HG03460 (cell line): ENCODE results near the gene CLIC4.
"Not testable (repeated sequence)": the region's sequence is repeated elsewhere in the genome, so short reads cannot be mapped to it uniquely, and the experiment has no call there.

Source experiments
- ATAC-seq: cut with Tn5 transposase; IDR thresholded peaks from one replicate; pipeline ENCODE4 v1.9.1; 2021; ENCODE audit not compliant: unreplicated experiment

Gene CLIC4

DNA sequence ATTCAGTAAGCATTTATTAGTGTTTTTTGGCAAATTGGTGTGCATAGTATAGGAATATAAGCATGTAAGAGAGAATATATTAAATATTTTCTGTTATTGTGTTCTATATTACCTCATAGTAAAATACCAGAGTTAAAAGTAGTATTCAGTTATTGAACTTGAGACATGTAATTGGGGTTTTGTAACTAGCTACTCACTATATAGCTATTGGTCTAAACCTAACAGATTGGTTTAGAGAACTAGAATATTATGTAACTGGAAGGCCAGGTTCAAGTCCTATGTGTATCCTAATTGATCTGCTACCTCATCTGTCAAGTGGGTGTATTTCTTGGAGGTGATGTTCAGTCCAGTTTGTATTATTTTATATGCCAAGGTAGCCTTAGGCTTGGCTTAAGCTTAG is 26.3 kb downstream of the CLIC4 start:
- ATAC-seq: no peak

DNA sequence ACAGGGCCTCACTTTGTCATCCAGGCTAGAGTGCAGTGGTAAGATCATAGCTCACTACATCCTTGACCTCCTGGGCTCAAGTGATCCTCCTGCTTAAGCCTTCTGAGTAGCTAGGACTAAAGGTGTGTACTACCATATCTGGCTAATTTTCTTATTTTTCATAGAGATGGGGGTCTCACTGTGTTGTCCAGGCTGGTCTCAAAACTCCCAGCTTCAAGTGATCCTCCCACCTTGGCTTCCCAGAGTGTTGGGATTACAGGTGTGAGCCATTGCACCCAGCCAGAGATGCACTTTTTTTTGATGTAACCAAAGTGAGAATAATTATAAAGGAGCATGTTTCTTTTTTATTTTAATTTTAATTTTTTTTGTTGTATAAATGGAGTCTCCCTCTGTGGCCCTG is 28.4 kb downstream of the CLIC4 start:
- ATAC-seq: no peak

DNA sequence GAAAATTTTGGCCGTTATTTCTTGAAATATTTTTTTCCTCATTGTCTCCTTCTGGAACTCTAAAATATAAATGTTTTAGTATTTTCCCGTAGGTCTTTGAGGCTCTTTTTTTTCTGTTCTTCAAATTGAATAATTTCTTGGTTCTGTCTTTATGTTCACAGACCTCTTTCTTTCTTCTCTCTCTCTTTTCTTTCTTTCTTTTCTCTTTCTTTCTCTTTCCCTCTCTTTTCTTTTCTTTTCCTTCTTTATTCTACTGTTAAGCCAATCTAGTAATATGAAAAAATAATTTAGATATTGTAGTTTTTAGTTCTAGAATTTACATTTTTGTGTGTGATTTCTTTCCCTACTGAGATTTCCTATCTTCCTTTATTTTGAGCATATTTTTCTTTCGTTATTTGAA is 30.1 kb downstream of the CLIC4 start:
- no peak for ATAC-seq

DNA sequence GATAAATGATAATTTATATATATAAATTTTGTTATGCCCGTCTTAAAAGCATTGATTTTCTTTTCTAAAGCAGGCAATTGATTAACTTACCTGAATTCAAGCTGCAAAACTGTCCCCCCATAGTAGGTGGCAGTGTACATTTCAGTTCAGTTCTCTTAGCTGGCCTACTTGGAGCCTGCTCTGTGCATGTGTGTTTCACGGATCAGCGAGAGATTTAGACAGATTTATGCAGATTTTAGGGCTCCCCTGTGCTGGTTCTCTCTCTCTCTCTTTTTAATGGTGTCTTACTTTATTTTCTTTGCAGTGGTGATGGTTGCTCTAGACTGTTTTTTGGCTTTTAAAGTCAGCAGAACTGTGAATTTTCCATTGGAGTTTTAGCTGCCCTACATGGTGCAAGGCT is 30.7 kb downstream of the CLIC4 start:
- no peak for ATAC-seq

DNA sequence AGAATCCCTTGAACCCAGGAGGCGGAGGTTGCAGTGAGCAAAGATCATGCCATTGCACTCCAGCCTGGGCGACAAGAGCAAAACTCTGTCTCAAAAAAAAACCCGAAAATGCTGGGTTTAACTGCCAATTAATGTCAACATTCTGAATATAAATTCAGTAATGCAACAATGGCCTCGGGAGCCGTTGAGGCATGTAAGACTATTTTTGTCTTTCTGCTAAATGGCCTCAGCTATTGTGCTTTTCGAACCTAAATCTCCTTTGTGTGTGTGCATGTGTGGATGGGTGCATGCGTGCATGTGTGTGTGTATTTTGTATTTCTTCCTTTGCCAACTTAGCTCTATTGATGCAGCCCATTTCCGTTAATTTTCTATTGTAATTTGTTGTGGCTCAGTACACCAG is 31.6 kb downstream of the CLIC4 start:
- no peak for ATAC-seq

DNA sequence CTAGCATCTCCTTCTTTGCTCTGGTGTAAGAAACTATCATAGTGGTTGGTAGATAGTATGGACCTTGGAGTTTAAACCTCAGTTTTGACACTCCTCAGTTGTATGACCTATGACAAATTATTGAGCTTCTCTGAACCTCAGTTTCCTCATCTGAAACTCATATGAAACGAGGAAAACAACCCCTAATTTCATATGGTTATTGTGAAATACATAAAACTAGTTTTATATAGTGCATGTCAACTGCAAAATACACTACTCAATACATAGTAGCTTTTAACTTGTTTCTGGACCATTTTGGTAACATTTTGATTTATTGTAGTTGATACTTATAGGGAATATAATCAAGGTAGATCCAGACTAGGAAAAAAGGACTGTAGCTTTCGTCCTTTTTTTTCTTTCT is 32.9 kb downstream of the CLIC4 start:
- no peak for ATAC-seq

DNA sequence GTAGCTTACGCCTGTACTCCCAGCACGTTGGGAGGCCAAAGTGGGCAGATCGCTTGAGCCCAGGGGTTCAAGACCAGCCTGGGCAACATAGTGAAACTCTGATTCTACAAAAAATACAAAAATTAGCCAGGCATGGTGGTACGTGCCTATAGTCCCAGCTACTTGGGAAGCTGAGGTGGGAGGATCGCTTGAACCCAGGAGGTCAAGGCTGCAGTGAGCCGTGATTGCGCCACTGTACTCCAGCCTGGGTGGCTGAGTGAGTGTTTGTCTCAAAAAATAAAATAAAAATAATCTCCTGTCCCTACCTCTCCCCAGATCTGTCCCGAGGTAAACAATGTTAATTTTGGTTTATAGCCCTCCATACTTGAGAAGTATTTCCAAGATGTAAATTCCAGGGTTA is 34.0 kb downstream of the CLIC4 start:
- not testable (repeated sequence) for ATAC-seq

DNA sequence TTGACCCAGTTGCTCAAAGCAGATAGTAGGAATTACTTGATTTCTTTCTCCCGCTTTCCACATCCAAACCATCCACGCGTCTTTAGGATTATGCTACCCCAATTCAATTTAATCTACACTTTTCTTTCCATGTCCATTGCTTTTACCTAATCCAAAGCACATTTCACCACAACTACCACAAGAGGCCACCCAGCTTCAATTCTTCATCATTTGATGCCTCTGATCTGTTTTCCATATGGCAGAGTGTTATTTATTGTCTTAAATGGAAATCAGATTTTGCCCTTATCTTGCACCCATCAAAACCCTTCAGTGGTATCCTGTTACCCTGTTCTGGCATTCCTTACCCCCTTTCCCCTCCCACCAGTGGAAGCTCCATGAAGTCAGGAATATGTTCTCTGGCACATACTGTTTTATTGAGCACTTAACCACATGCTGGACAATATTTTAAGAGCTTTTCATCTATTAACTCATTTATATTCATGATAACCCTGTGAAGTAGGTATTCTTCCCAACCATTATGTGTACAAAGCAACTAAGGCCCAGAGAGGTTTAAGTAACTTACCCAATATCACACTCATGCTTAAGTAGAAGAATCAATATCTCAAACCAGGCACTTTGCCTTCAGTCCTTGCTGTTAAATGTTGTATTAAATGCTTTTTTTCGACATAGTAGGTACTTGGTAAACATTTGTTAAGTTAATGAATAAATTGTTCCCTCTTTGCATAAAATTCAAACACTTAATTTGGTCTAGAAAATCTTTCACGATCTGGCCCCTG is 34.6 kb downstream of the CLIC4 start:
- ATAC-seq: no peak

DNA sequence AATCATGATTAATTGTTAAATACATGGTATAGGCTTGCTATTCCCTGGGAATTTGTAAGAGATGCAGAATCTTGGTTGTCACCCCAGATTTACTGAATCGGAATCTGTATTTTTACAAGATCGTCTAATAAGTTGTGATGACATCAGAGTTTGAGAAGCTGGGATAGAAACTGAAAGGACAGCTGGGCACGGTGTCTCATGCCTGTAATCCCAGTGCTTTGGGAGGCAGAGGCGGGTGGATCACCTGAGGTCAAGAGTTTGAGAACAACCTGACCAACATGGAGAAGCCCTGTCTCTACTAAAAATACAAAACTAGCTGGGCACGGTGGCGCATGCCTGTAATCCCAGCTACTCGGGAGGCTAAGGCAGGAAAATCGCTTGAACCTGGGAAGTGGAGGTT is 35.4 kb downstream of the CLIC4 start:
- ATAC-seq: not testable (repeated sequence)

DNA sequence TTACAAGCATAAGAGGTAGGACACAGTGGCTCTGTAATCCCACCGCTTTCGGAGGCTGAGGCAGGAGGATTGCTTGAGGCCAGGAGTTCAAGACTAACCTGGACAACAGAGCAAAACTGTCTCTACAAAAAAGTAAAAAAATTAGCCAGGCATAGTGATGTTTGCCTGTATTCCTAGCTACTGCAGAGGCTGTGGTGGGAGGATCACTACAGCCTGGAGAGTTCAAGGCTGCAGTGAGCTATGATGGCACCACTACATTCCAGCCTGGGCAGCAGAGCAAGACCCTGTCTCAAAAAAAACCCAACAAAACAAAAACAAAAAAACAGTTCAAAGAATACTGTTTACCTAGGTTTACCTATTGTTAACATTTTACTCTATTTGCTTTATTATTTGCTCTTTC is 37.4 kb downstream of the CLIC4 start:
- ATAC-seq: no peak

DNA sequence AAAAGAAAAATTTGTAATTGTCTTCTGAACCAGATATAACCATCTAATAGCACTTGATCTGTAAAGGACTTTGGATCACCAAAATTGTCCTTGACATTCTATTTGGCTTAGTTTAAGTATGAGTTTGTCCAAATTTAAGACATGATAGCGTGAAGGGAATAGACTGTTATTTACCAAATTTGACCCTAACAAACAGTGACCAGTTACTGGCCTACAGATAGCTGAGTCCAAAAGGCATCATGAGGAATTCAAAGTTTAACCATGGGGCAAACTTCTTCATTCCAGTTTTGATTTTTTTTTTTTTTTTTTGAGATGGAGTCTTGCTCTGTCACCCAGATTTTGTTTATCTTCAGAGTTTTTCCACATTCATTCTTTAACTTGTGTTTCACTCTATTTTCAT is 38.5 kb downstream of the CLIC4 start:
- ATAC-seq: no peak

DNA sequence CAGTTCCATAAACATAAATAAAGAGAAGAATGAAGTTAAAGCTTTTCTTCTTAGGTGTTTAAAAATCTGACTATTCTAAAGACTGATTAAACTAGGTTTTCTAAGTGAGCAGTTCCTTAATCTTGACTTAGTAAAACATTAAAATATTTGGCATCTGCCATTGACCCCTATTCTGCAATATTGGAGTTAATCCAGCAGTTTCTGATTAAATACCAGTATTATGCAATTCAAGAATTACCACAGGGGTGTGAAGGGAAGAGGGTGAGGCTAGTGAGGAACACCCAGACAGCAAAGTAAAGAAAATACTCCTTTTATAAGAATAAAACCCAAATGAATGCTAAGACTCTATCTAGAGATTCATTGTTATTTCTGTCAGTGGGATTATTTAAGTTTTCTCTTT is 40.9 kb downstream of the CLIC4 start:
- ATAC-seq: no peak

DNA sequence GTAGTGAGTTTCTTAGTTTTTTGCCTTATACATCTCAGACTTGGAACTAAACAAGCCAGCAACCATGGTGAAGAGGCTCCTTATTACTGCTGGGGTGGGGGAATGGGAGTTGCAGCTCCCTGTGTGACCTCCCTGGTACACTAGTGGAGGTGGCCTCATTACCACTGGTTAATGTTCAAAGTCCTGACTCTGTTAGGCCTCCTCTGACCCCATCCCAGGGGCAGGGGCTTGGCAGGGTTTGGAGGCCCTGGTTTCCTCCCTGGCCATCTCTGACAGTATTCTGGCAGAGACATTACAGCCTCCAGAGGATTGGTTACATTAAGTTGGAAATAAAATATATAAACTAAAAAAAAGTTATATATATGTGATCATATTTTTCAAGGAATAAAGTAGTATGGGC is 45.2 kb downstream of the CLIC4 start:
- ATAC-seq: no peak

DNA sequence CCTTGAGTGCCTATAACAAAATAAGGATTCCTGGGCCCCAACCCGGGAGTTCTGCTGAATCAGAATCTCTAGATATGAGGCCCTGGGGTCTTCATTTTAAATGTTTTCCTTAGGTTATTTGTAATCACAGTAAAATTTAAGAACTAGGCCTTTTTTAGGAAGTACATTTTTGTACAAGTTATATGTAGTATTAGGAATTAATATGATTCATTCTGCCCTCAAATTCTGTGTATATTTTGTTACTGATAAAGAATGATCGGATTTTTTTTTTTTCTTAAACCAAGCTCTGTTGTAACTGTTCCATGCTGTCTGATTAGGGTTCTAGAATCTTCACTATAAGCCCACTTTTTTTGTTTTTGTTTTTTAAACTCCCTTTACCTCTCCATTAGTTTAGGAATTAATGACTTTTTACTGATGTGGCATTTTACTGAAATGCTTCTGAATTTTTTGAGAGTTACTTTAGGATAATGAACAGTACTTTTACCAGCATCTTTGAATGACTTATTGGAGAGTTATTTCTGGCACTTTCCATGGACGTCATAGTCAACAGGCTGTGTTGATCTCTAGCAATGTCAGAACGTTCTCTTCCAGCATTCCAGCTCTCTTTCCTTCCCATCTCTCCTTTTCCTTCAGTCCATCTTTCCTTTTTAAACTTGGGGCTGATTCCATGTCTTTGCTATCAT is 48.3 kb downstream of the CLIC4 start:
- no peak for ATAC-seq

DNA sequence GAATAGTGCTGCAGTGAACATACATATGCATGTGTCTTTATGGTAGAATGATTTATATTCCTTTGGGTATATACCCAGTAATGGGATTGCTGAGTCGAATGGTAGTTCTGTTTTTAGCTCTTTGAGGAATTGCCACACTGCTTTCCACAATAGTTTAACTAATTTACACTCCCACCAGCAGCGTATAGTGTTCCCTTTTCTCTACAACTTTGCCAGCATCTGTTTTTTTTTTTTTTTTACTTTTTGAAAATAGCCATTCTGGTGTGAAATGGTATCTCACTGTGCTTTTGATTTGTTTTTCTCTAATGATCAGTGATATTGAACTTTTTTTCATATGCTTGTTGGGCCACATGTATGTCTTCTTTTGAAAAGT is 48.9 kb downstream of the CLIC4 start:
- not testable (repeated sequence) for ATAC-seq

DNA sequence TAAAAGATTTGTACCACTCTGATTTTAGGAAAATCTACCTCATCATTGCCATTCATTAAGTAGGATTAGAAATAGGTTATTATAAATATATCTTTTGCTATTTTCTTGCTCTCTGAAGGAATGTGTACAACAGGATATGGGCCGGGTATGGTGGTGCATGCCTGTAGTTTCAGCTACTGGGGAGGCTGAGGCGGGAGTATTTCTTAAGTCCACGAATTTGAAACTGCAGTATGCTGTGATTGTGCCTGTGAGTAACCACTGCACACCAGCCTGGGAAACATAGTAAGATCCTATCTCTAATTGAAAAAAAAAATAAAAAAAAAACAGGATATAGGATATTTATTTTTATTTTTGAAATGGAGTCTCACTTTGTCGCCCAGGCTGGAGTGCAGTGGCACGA is 50.0 kb downstream of the CLIC4 start:
- ATAC-seq: no peak

DNA sequence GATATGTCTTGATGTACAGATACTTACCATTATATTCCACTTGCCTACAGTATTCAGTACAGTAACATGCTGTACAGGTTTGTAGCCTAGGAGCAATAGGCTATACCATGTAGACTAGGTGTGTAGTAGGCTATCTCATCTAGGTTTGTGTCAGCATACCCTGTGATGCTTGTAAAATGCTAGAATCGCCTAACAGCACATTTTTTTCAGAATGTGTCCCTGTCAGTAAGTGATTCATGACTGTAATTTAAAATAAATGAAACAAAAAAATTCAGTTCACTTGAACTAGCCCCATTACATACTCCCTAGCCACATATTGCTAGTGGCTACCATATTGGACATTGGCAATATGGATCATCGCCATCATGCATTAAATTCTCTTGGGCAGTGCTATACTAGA is 51.3 kb downstream of the CLIC4 start:
- no peak for ATAC-seq

DNA sequence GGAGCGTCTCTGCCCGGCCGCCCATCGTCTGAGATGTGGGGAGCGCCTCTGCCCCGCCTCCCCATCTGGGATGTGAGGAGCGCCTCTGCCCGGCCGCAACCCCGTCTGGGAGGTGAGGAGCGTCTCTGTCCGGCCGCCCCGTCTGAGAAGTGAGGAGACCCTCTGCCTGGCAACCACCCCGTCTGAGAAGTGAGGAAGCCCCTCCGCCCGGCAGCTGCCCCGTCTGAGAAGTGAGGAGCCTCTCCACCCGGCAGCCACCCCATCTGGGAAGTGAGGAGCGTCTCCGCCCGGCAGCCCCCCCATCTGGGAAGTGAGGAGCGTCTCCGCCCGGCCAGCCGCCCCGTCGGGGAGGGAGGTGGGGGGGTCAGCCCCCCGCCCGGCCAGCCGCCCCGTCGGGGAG is 54.0 kb downstream of the CLIC4 start:
- not testable (repeated sequence) for ATAC-seq

DNA sequence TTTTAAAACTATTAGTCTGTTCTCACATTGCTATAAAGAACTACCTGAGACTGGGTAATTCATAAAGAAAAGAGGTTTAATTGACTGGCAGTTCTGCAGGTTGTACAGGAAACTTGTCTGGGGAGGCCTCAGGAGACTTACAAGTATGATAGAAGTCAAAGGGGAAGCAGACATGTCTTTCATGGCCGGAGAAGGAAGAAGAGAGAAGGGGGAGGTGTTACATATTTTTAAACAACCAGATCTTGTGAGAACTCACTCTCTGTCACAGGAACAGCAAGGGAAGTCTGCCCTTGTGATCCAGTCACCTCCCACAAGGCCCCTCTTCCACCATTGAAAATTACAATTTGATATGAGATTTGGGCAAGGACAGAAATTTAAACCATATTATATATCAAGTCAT is 55.9 kb downstream of the CLIC4 start:
- no peak for ATAC-seq

DNA sequence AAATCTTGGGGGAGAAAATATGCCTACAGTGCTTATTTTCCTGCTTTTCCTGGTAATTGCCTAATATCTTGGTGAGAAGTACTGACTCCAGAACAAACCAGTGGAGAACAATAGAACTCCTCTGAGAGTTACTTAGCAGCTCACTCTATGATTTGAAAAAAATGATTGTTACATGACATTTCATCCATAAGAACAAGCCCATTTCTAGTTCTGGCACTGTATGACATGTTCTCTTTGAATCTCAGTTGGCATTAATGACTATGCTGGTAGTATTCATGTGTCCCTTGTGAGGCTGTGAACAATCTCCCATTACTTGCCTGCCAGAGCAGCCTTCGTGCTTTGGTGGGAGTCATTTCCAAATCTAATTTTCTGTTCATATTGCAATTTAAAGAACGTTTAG is 58.0 kb downstream of the CLIC4 start:
- no peak for ATAC-seq

DNA sequence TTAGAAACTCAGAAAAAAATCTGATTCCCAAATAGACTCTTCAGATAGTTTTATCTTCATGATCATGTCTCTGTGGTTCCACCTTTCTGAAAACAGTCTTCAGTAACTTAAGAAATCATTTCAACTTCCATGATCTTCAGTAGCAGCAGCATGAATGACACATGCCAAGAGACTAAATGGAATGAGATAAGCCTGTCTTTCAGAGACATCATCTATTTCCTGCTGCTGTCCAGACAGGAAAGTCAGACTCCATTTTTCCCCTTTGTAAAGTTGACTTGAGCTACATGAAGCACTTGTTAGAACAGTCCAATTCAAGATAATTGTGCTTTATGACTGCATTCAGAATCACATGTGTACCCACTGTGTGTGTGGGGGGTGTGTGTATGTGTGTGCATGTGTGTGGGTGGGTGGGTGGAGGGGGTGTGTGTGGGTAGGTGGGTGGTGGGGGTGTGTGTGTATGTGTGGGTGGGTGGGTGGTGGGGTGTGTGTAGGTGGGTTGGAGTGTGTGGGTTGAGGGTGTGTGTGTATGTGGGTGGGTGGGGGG is 58.8 kb downstream of the CLIC4 start:
- no peak for ATAC-seq

DNA sequence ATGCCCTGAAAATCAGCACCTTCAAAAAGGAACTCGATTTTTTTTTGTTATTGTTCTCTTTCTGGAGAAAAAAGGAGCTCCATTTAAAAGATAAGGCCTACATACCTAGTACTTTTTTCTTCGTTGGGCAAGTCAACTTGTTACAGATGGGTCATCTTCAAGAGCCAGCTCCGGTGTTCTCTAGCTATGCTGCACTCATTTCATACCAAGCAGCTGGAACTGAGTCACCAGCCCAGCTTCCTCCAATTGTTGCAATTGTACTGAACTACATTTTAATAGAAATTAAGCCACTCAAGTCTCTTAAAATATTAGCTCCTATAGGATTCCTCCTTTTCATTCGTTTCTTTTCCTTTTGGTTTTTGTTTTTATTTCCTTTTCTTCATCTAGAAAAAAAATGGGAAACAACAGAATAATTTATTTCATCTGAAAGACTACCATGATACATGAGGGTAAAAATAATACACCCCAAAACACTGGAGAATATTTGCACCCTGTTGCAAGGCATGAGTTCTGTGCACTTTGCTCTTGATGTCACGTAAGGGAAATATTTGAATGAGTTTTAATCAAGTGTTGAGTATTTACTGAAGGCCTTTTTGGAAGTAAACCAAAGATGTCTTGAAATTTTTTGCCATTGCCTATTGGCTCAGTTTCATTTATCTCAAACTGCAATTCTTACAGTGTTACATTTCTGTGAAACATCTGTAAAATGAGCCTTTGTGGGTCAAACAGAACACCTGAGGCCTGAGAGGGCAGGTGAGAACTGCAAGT is 60.5 kb downstream of the CLIC4 start:
- ATAC-seq: no peak
